ENCODE results near the gene DUXA.

GRCh38 chr19:57191141-57192076, 24.1 kb upstream of the DUXA start, which contains the start of gene ZNF264:
- TF ChIP-seq CTCF (IDR thresholded peaks at IDR 0.05; ENCODE audit: low read depth, low read length) (no peak), POLR2A (IDR thresholded peaks at IDR 0.05; ENCODE audit: extremely low read depth, insufficient read length) (no peak), MYC (IDR thresholded peaks at IDR 0.05; ENCODE audit: low read depth, low read length) (no peak)
